SU-DHL-6 (cell line): ENCODE data around the gene FBXW2.

Experiments
- EZH2phosphoT487 ChIP-seq: fragments of 200-600 bp; sonication (generic), shearing (Covaris generic); conservative IDR thresholded peaks from 2 replicates; pipeline ENCODE4 v1.6.1; 2018; ENCODE audit warnings: mild to moderate bottlenecking, antibody characterized with exemption, low read length, moderate library complexity, mixed read lengths
- TF ChIP-seq, protein P1 (sequence below): fragments of 200-600 bp; sonication (generic); IDR thresholded peaks from one replicate; pipeline ENCODE4 v1.5.1; 2017; ENCODE audit warnings: antibody characterized with exemption, mild to moderate bottlenecking, low read length, moderate library complexity; ENCODE audit not compliant: insufficient read depth, poor library complexity, severe bottlenecking

GRCh38 chr9:120711841-120712538 is 81.2 kb downstream of the FBXW2 start:
- TF ChIP-seq, protein P1, sequence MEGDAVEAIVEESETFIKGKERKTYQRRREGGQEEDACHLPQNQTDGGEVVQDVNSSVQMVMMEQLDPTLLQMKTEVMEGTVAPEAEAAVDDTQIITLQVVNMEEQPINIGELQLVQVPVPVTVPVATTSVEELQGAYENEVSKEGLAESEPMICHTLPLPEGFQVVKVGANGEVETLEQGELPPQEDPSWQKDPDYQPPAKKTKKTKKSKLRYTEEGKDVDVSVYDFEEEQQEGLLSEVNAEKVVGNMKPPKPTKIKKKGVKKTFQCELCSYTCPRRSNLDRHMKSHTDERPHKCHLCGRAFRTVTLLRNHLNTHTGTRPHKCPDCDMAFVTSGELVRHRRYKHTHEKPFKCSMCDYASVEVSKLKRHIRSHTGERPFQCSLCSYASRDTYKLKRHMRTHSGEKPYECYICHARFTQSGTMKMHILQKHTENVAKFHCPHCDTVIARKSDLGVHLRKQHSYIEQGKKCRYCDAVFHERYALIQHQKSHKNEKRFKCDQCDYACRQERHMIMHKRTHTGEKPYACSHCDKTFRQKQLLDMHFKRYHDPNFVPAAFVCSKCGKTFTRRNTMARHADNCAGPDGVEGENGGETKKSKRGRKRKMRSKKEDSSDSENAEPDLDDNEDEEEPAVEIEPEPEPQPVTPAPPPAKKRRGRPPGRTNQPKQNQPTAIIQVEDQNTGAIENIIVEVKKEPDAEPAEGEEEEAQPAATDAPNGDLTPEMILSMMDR = no peak
- no peak for TF ChIP-seq EZH2phosphoT487
